Measurements from ENCODE around the gene SH3BP4. TPM values are rescaled to one million over a fixed set of nuclear protein-coding genes. Genes with fewer than 3 reads are reported as not detected.

Gene SH3BP4, protein sequence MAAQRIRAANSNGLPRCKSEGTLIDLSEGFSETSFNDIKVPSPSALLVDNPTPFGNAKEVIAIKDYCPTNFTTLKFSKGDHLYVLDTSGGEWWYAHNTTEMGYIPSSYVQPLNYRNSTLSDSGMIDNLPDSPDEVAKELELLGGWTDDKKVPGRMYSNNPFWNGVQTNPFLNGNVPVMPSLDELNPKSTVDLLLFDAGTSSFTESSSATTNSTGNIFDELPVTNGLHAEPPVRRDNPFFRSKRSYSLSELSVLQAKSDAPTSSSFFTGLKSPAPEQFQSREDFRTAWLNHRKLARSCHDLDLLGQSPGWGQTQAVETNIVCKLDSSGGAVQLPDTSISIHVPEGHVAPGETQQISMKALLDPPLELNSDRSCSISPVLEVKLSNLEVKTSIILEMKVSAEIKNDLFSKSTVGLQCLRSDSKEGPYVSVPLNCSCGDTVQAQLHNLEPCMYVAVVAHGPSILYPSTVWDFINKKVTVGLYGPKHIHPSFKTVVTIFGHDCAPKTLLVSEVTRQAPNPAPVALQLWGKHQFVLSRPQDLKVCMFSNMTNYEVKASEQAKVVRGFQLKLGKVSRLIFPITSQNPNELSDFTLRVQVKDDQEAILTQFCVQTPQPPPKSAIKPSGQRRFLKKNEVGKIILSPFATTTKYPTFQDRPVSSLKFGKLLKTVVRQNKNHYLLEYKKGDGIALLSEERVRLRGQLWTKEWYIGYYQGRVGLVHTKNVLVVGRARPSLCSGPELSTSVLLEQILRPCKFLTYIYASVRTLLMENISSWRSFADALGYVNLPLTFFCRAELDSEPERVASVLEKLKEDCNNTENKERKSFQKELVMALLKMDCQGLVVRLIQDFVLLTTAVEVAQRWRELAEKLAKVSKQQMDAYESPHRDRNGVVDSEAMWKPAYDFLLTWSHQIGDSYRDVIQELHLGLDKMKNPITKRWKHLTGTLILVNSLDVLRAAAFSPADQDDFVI
- total RNA-seq, result 35.6 and 44.9 TPM in 2 replicates

DNA sequence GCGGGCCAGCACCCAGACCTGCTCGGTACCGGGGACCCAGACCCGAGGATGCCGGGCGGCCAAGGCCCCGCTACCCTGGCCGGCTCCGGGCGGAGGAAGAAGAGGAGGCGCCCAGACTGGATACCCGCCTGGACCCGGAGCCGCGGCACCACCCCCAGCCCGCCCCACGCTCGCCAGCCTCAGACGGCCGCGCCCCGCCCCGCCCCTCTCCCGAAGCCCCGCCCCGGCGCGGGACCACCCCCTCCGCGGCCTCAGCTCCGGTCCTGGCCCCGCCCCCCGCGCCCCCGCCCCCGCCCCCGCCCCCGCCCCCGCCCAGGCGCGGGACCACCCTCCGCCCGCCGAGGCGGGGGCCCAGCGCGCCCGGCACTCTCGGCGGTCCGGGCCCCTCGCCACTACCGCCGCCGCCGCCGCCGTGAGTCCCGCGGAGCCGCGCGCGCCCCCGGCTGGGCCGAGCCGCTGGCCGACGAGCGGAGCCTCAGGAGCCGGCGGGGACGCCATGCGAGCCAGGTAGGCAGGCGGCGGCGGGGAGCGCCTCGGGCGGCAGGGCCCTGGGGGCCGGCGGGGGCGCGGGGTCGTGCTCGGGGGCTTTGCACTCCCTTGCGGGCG, at the start of gene SH3BP4:
SH3BP4 (plus strand) TSS at position 354 of the 606 bp plus-strand sequence. CDS start 82,986 bp downstream, outside the sequence.

Measured in smooth muscle cell of the pulmonary artery (primary cell).